ENCODE measurements around the gene STK24.

GRCh38 chr13:98443329-98443728 lies 133.6 kb downstream of the STK24 start:
- TF ChIP-seq TAF1 (IDR thresholded peaks at IDR 0.05; ENCODE audit: low read depth, low read length) = no peak
- no peak for TF ChIP-seq CTCF (IDR thresholded peaks at IDR 0.05; ENCODE audit: control extremely low read depth in 1 of 3, insufficient read depth in 1 of 3, low read depth in 1 of 3, low read length in 3 of 3)
- TF ChIP-seq HDAC6 (IDR thresholded peaks at IDR 0.05; ENCODE audit: low read depth, low read length) = no peak
- TF ChIP-seq EGR1 (IDR thresholded peaks at IDR 0.05; ENCODE audit: borderline replicate concordance, low read depth, low read length) = no peak
- no peak for TF ChIP-seq RNF2 (IDR thresholded peaks at IDR 0.05; ENCODE audit: borderline replicate concordance, low read depth, low read length, missing control alignments, poor library complexity, severe bottlenecking)
- TF ChIP-seq CREB1 (IDR thresholded peaks at IDR 0.05) = no peak
- no peak for TF ChIP-seq RAD21 (IDR thresholded peaks at IDR 0.05 in 1 of 2, conservative IDR thresholded peaks at IDR 0.05 in 1 of 2; ENCODE audit: low read depth in 2 of 2, low read length in 2 of 2)
- no peak for TF ChIP-seq POLR2AphosphoS5 (IDR thresholded peaks at IDR 0.05; ENCODE audit: low read depth, low read length)
